GM19395 (cell line): ENCODE data around the gene MFAP3.
A peak's percentile ranks its signal among the peaks of the same experiment; 100 is the strongest.
"Not testable (repeated sequence)": the region's sequence is repeated elsewhere in the genome, so short reads cannot be mapped to it uniquely, and the experiment has no call there.

Experiments
- ATAC-seq: cut with Tn5 transposase; IDR thresholded peaks from one replicate; pipeline ENCODE4 v1.9.1; 2021; ENCODE audit warnings: mild to moderate bottlenecking, moderate library complexity; ENCODE audit not compliant: unreplicated experiment

The MFAP3 gene

GRCh38 chr5:154049636-154050035, 10.9 kb downstream of the MFAP3 start:
- no peak for ATAC-seq

GRCh38 chr5:154053468-154053867, 14.7 kb downstream of the MFAP3 start:
- no peak for ATAC-seq

- no peak for ATAC-seq
Observed at GRCh38 chr5:154055201-154055600, 16.4 kb downstream of the MFAP3 start.

GRCh38 chr5:154058055-154059038, 19.6 kb downstream of the MFAP3 start:
- peak; percentile 82 for ATAC-seq

GRCh38 chr5:154059039-154059430, 20.3 kb downstream of the MFAP3 start:
- peak; percentile 79 for ATAC-seq

GRCh38 chr5:154059583-154059982, 20.8 kb downstream of the MFAP3 start:
- no peak for ATAC-seq

GRCh38 chr5:154060606-154061005, 21.8 kb downstream of the MFAP3 start:
- no peak for ATAC-seq

GRCh38 chr5:154063372-154063771, 24.6 kb downstream of the MFAP3 start:
- ATAC-seq = no peak

- ATAC-seq = no peak
Observed at GRCh38 chr5:154065971-154066370, 27.2 kb downstream of the MFAP3 start.

- ATAC-seq = not testable (repeated sequence)
Observed at GRCh38 chr5:154069854-154070253, 31.1 kb downstream of the MFAP3 start.

- ATAC-seq = peak; percentile 44
Observed at GRCh38 chr5:154071799-154072413, 33.1 kb downstream of the MFAP3 start.

GRCh38 chr5:154072414-154073171, 33.8 kb downstream of the MFAP3 start:
- peak; percentile 98 for ATAC-seq

- no peak for ATAC-seq
Observed at GRCh38 chr5:154076240-154076922, 37.6 kb downstream of the MFAP3 start.

GRCh38 chr5:154077696-154078095, 38.9 kb downstream of the MFAP3 start:
- no peak for ATAC-seq

- ATAC-seq = no peak
Observed at GRCh38 chr5:154078272-154078671, 39.5 kb downstream of the MFAP3 start.

- ATAC-seq = no peak
Observed at GRCh38 chr5:154081246-154081645, 42.5 kb downstream of the MFAP3 start.

- ATAC-seq = no peak
Observed at GRCh38 chr5:154084062-154084639, 45.4 kb downstream of the MFAP3 start.

GRCh38 chr5:154086146-154086545, 47.4 kb downstream of the MFAP3 start:
- ATAC-seq = no peak

GRCh38 chr5:154086641-154087040, 47.9 kb downstream of the MFAP3 start:
- ATAC-seq = no peak

GRCh38 chr5:154087260-154087659, 48.5 kb downstream of the MFAP3 start:
- no peak for ATAC-seq
